ENCODE data around the gene COL28A1.
A peak's percentile ranks its signal among the peaks of the same experiment; 100 is the strongest.

COL28A1 gene

GRCh38 chr7:7434329-7434728, 101.3 kb downstream of the COL28A1 start:
- Histone ChIP-seq H3K36me3 (ENCODE audit: insufficient read depth, low read length) (no peaks in the 10 kb centered on the region), H3K9me3 (ENCODE audit: low read depth, low read length) (no peaks in the 10 kb centered on the region), H3K9ac (ENCODE audit: insufficient read length) (no peak overlapping the region), H3K27ac (no peak overlapping the region), H3K4me3 (no peak overlapping the region)
- no peak for TF ChIP-seq EZH2 (IDR thresholded peaks at IDR 0.05)
- TF ChIP-seq POLR2AphosphoS5 (IDR thresholded peaks at IDR 0.05; ENCODE audit: borderline replicate concordance, low read depth, low read length), result no peak
- no peak for TF ChIP-seq FOXP2 (optimal IDR thresholded peaks at IDR 0.05; ENCODE audit: control extremely low read depth, extremely low read length, insufficient read depth)
- no peak for DNase-seq (ENCODE audit: low read depth, low spot score)

- no peak for DNase-seq (ENCODE audit: low read depth, low spot score)
- no peak for TF ChIP-seq POLR2AphosphoS5 (IDR thresholded peaks at IDR 0.05; ENCODE audit: borderline replicate concordance, low read depth, low read length)
- no peak for TF ChIP-seq FOXP2 (optimal IDR thresholded peaks at IDR 0.05; ENCODE audit: control extremely low read depth, extremely low read length, insufficient read depth)
- TF ChIP-seq EZH2 (IDR thresholded peaks at IDR 0.05), result no peak
- Histone ChIP-seq H3K36me3 (ENCODE audit: insufficient read depth, low read length) (no peaks in the 10 kb centered on the region), H3K27ac (no peak overlapping the region), H3K9me3 (ENCODE audit: low read depth, low read length) (no peaks in the 10 kb centered on the region), H3K9ac (ENCODE audit: insufficient read length) (no peak overlapping the region), H3K4me3 (no peak overlapping the region)
These were observed 101.9 kb downstream of the COL28A1 start for GRCh38 chr7:7433811-7434210.

- Histone ChIP-seq H3K27ac (no peak overlapping the region), H3K9me3 (ENCODE audit: low read depth, low read length) (no peaks in the 10 kb centered on the region), H3K9ac (ENCODE audit: insufficient read length) (no peak overlapping the region), H3K36me3 (ENCODE audit: insufficient read depth, low read length) (no peaks in the 10 kb centered on the region), H3K4me3 (no peak overlapping the region)
- no peak for DNase-seq (ENCODE audit: low read depth, low spot score)
- TF ChIP-seq EZH2 (IDR thresholded peaks at IDR 0.05), result no peak
- TF ChIP-seq POLR2AphosphoS5 (IDR thresholded peaks at IDR 0.05; ENCODE audit: borderline replicate concordance, low read depth, low read length), result no peak
These were observed 102.7 kb downstream of the COL28A1 start for GRCh38 chr7:7432979-7433378.

- Histone ChIP-seq H3K36me3 (ENCODE audit: insufficient read depth, low read length) (no peaks in the 10 kb centered on the region), H3K27ac (peak overlapping the region; percentile 16; the same call in 1 of the 2 replicates), H3K9me3 (ENCODE audit: low read depth, low read length) (no peaks in the 10 kb centered on the region), H3K4me3 (peak overlapping the region; percentile 51), H3K9ac (ENCODE audit: insufficient read length) (peak overlapping the region; percentile 14)
- TF ChIP-seq POLR2AphosphoS5 (IDR thresholded peaks at IDR 0.05; ENCODE audit: borderline replicate concordance, low read depth, low read length) (no peak), FOXP2 (optimal IDR thresholded peaks at IDR 0.05; ENCODE audit: control extremely low read depth, extremely low read length, insufficient read depth) (no peak), EZH2 (IDR thresholded peaks at IDR 0.05) (no peak)
- peak; percentile 40 for DNase-seq (ENCODE audit: low read depth, low spot score)
These were observed 106.9 kb downstream of the COL28A1 start for GRCh38 chr7:7428806-7429205.

- DNase-seq (ENCODE audit: low read depth, low spot score), result no peak
- Histone ChIP-seq H3K9me3 (ENCODE audit: low read depth, low read length) (no peaks in the 10 kb centered on the region), H3K9ac (ENCODE audit: insufficient read length) (no peak overlapping the region), H3K27ac (no peak overlapping the region), H3K36me3 (ENCODE audit: insufficient read depth, low read length) (no peaks in the 10 kb centered on the region), H3K4me3 (no peak overlapping the region)
- TF ChIP-seq EZH2 (IDR thresholded peaks at IDR 0.05) (no peak), POLR2AphosphoS5 (IDR thresholded peaks at IDR 0.05; ENCODE audit: borderline replicate concordance, low read depth, low read length) (no peak), FOXP2 (optimal IDR thresholded peaks at IDR 0.05; ENCODE audit: control extremely low read depth, extremely low read length, insufficient read depth) (no peak)
These were observed 108.3 kb downstream of the COL28A1 start for GRCh38 chr7:7427363-7427762.

- Histone ChIP-seq H3K4me3 (no peak overlapping the region), H3K9ac (ENCODE audit: insufficient read length) (no peak overlapping the region), H3K9me3 (ENCODE audit: low read depth, low read length) (no peaks in the 10 kb centered on the region), H3K36me3 (ENCODE audit: insufficient read depth, low read length) (no peaks in the 10 kb centered on the region), H3K27ac (no peak overlapping the region)
- TF ChIP-seq EZH2 (IDR thresholded peaks at IDR 0.05) (no peak), FOXP2 (optimal IDR thresholded peaks at IDR 0.05; ENCODE audit: control extremely low read depth, extremely low read length, insufficient read depth) (no peak), POLR2AphosphoS5 (IDR thresholded peaks at IDR 0.05; ENCODE audit: borderline replicate concordance, low read depth, low read length) (no peak)
- no peak for DNase-seq (ENCODE audit: low read depth, low spot score)
These were observed 109.0 kb downstream of the COL28A1 start for GRCh38 chr7:7426676-7427075.

GRCh38 chr7:7425321-7425720, 110.4 kb downstream of the COL28A1 start:
- no peak for DNase-seq (ENCODE audit: low read depth, low spot score)
- H3K4me3 ChIP-seq, result no peak overlapping the region
- no peak overlapping the region for H3K9ac ChIP-seq (ENCODE audit: insufficient read length)
- H3K36me3 ChIP-seq (ENCODE audit: insufficient read depth, low read length), result no peaks in the 10 kb centered on the region
- H3K9me3 ChIP-seq (ENCODE audit: low read depth, low read length), result no peaks in the 10 kb centered on the region
- H3K27ac ChIP-seq, result no peak overlapping the region
- no peak for TF ChIP-seq EZH2 (IDR thresholded peaks at IDR 0.05)
- TF ChIP-seq POLR2AphosphoS5 (IDR thresholded peaks at IDR 0.05; ENCODE audit: borderline replicate concordance, low read depth, low read length), result no peak
- TF ChIP-seq FOXP2 (optimal IDR thresholded peaks at IDR 0.05; ENCODE audit: control extremely low read depth, extremely low read length, insufficient read depth), result no peak

GRCh38 chr7:7424151-7424873, 111.4 kb downstream of the COL28A1 start:
- Histone ChIP-seq H3K9ac (ENCODE audit: insufficient read length) (no peak overlapping the region), H3K9me3 (ENCODE audit: low read depth, low read length) (no peaks in the 10 kb centered on the region), H3K4me3 (peak overlapping the region; percentile 44), H3K36me3 (ENCODE audit: insufficient read depth, low read length) (no peaks in the 10 kb centered on the region), H3K27ac (no peak overlapping the region)
- no peak for DNase-seq (ENCODE audit: low read depth, low spot score)
- TF ChIP-seq EZH2 (IDR thresholded peaks at IDR 0.05) (no peak), POLR2AphosphoS5 (IDR thresholded peaks at IDR 0.05; ENCODE audit: borderline replicate concordance, low read depth, low read length) (no peak), FOXP2 (optimal IDR thresholded peaks at IDR 0.05; ENCODE audit: control extremely low read depth, extremely low read length, insufficient read depth) (no peak)

- no peaks in the 10 kb centered on the region for H3K36me3 ChIP-seq (ENCODE audit: insufficient read depth, low read length)
- no peak for TF ChIP-seq POLR2AphosphoS5 (IDR thresholded peaks at IDR 0.05; ENCODE audit: borderline replicate concordance, low read depth, low read length)
- no peak for TF ChIP-seq EZH2 (IDR thresholded peaks at IDR 0.05)
- TF ChIP-seq FOXP2 (optimal IDR thresholded peaks at IDR 0.05; ENCODE audit: control extremely low read depth, extremely low read length, insufficient read depth), result no peak
- no peak overlapping the region for H3K9ac ChIP-seq (ENCODE audit: insufficient read length)
These were observed 113.0 kb downstream of the COL28A1 start for GRCh38 chr7:7422641-7423040.

More at GRCh38 chr7:7422641-7423040, 113.0 kb downstream of the COL28A1 start:
- Histone ChIP-seq H3K4me3 (no peak overlapping the region), H3K27ac (no peak overlapping the region), H3K9me3 (ENCODE audit: low read depth, low read length) (no peaks in the 10 kb centered on the region)
- no peak for DNase-seq (ENCODE audit: low read depth, low spot score)

Measured in SK-N-MC (cell line).